Activated T-helper 1 cell treated with anti-CD3 and anti-CD28 coated beads, Interleukin-2, amount 50 U/mL, for 16 hours (primary cell): Measurements from ENCODE around the gene RTRAF.
A peak's percentile ranks its signal among the peaks of the same experiment; 100 is the strongest.

Experiments used
- DNase-seq, 2 donors: peaks; one replicate each; pipeline ENCODE4 v3.0.0-alpha.2; 2020; ENCODE audit warnings: low read depth in 1 of 2, low spot score in 1 of 2

Gene RTRAF

GRCh38 chr14:51989293-51990234, at the start of gene RTRAF:
Gene RTRAF (plus strand): TSS chr14:51989546. CDS start chr14:51989640, 94 bp downstream.
- DNase-seq = peak; percentile 81 to 86

- DNase-seq = no peak
These were observed 49.5 kb upstream of the RTRAF start for GRCh38 chr14:51939755-51940301.

- DNase-seq = no peak
These were observed 46.4 kb upstream of the RTRAF start for GRCh38 chr14:51942971-51943370.

GRCh38 chr14:51950007-51950406, 39.3 kb upstream of the RTRAF start:
- DNase-seq = no peak

GRCh38 chr14:51951656-51952055, 37.7 kb upstream of the RTRAF start:
- DNase-seq = no peak

- no peak for DNase-seq
These were observed 35.3 kb upstream of the RTRAF start for GRCh38 chr14:51954031-51954430.

- no peak for DNase-seq
These were observed 34.7 kb upstream of the RTRAF start for GRCh38 chr14:51954657-51955056.

GRCh38 chr14:51957950-51958349, 31.4 kb upstream of the RTRAF start:
- no peak for DNase-seq

- DNase-seq = no peak
These were observed 29.4 kb upstream of the RTRAF start for GRCh38 chr14:51959928-51960327.

GRCh38 chr14:51960866-51961265, 28.5 kb upstream of the RTRAF start:
- DNase-seq = no peak

- DNase-seq = no peak
These were observed 26.6 kb upstream of the RTRAF start for GRCh38 chr14:51962711-51963110.

- no peak for DNase-seq
These were observed 26.1 kb upstream of the RTRAF start for GRCh38 chr14:51963286-51963685.

- DNase-seq = no peak
These were observed 21.8 kb upstream of the RTRAF start for GRCh38 chr14:51967521-51967920.

GRCh38 chr14:51969852-51970540, 19.4 kb upstream of the RTRAF start:
- no peak for DNase-seq

GRCh38 chr14:51972566-51972965, 16.8 kb upstream of the RTRAF start:
- no peak for DNase-seq

- no peak for DNase-seq
These were observed 12.3 kb upstream of the RTRAF start for GRCh38 chr14:51977075-51977474.

- DNase-seq = no peak
These were observed 10.7 kb upstream of the RTRAF start for GRCh38 chr14:51978681-51979085.

GRCh38 chr14:51979088-51979709, 10.1 kb upstream of the RTRAF start:
- DNase-seq = peak; percentile 69 to 73

- no peak for DNase-seq
These were observed 8.0 kb upstream of the RTRAF start for GRCh38 chr14:51981218-51981854.

- DNase-seq = no peak
These were observed 1.1 kb upstream of the RTRAF start for GRCh38 chr14:51988221-51988620.

GRCh38 chr14:51990488-51990887, 1.1 kb downstream of the RTRAF start:
- DNase-seq = no peak
